Panc1 (cell line): ENCODE measurements around the gene SERAC1. TPM values are rescaled to one million over a fixed set of nuclear protein-coding genes. Genes with fewer than 3 reads are reported as not detected.

Experiments used
- ATAC-seq: fragments of 200-7000 bp; cut with Tn5 transposase; 2 replicates; pipeline ENCODE4 v1.9.1; 2020; ENCODE audit warnings: mild to moderate bottlenecking, moderate library complexity
- BruUV-seq: library from RNA; stranded (reverse); fragments of 400-500 nt; replicated peaks from 2 replicates; lab custom pipeline; 2021; lab: Mats Ljungman, UMichigan
- CTCF ChIA-PET: fragments of 300-600 bp; sonication (Branson Sonifier 250); formaldehyde crosslinking; loops from one replicate; lab custom pipeline; 2022; ENCODE audit warnings: antibody characterized with exemption; lab: Charles Lee
- POLR2A ChIA-PET: fragments of 300-600 bp; sonication (Branson Sonifier 250); formaldehyde crosslinking; loops from one replicate; lab custom pipeline; 2022; ENCODE audit warnings: antibody characterized with exemption; lab: Charles Lee
- DNase-seq: peaks from one replicate; pipeline ENCODE4 v3.0.0-alpha.2; 2010; ENCODE audit warnings: low read depth, low spot score
- H3K27ac ChIP-seq: 2 replicates; pipeline ENCODE4 v1.5.1; 2011; ENCODE audit warnings: mild to moderate bottlenecking, low read length, inconsistent platforms
- H3K27me3 ChIP-seq: fragments of 200-500 bp; sonication (Bioruptor generic); 2 replicates; pipeline ENCODE4 v1.6.0; 2014; ENCODE audit warnings: low read length, inconsistent platforms; ENCODE audit not compliant: control insufficient read depth, insufficient read depth
- H3K36me3 ChIP-seq: fragments of 200-500 bp; sonication (Bioruptor generic); 2 replicates; pipeline ENCODE4 v1.5.1; 2014; ENCODE audit warnings: inconsistent platforms, mild to moderate bottlenecking, low read length, moderate library complexity; ENCODE audit not compliant: control insufficient read depth, insufficient read depth
- H3K4me1 ChIP-seq: 2 replicates; pipeline ENCODE4 v1.5.1; 2011; ENCODE audit warnings: inconsistent platforms, mild to moderate bottlenecking, low read length, moderate library complexity; ENCODE audit not compliant: control insufficient read depth, insufficient read depth
- H3K4me3 ChIP-seq, 2 experiments: 2 replicates each; pipeline ENCODE4 v1.5.1; 2011 to 2012; ENCODE audit warnings: low read depth in 2 of 2, low read length in 2 of 2, mild to moderate bottlenecking in 2 of 2, inconsistent platforms in 1 of 2, moderate library complexity in 1 of 2
- H3K9me3 ChIP-seq: fragments of 200-500 bp; sonication (Bioruptor generic); 2 replicates; pipeline ENCODE4 v1.5.1; 2014; ENCODE audit warnings: low read depth, mild to moderate bottlenecking, inconsistent platforms, low read length, moderate library complexity; ENCODE audit not compliant: control insufficient read depth, insufficient read depth
- CTCF ChIP-seq: fragments of 450-650 bp; IDR thresholded peaks from 2 replicates; pipeline ENCODE4 v1.5.1; 2017; ENCODE audit warnings: mild to moderate bottlenecking
- POLR2AphosphoS5 ChIP-seq: IDR thresholded peaks from 2 replicates; pipeline ENCODE4 v1.6.1; 2012; ENCODE audit warnings: mild to moderate bottlenecking, low read depth, low read length, moderate library complexity
- REST ChIP-seq, 2 experiments: IDR thresholded peaks; 2 replicates each; pipeline ENCODE4 v1.6.1; 2011 to 2012; ENCODE audit warnings: low read depth in 2 of 2, control low read depth in 1 of 2, low read length in 1 of 2, mild to moderate bottlenecking in 1 of 2, moderate library complexity in 1 of 2; ENCODE audit not compliant: insufficient read depth in 1 of 2
- SIN3A ChIP-seq: IDR thresholded peaks from 2 replicates; pipeline ENCODE4 v1.6.1; 2012; ENCODE audit warnings: low read depth, mild to moderate bottlenecking, low read length, moderate library complexity, borderline replicate concordance; ENCODE audit not compliant: insufficient read depth
- TCF7L2 ChIP-seq: IDR thresholded peaks from 2 replicates; pipeline ENCODE4 v1.6.1; 2011; ENCODE audit warnings: mild to moderate bottlenecking, low read depth, low read length, inconsistent platforms
- in situ Hi-C: cut with HindIII; loops from 2 replicates; pipeline ENCODE4 v1.10.0; 2016; ENCODE audit warnings: low sequenced_read_pairs, low pct_unique_long_range_greater_than_20kb
- intact Hi-C: fragments of 100-400 bp; cut with micrococcal nuclease; formaldehyde crosslinking; loops from one replicate; pipeline ENCODE4 v1.10.0; 2022; ENCODE audit not compliant: unreplicated experiment
- total RNA-seq: library from RNA; stranded (reverse); gene quantifications from one replicate; pipeline ENCODE4 v1.2.1, GENCODE V29; 2021; ENCODE audit not compliant: unreplicated experiment

SERAC1 gene
- total RNA-seq, 1 experiment from 2014 or later: 8.2 TPM

GRCh38 chr6:158068893-158069799, 98.9 kb downstream of the SERAC1 start:
- no TSS peak for BruUV-seq
- TF ChIP-seq POLR2AphosphoS5 (no peak), REST (IDR thresholded peaks at IDR 0.05; ENCODE audit: insufficient read depth in 1 of 2, low read depth in 2 of 2, low read length in 1 of 2) (no peak), SIN3A (no peak)
- ChIA-PET POLR2A (no interaction called here), CTCF (interaction anchor here (0.5 kb wide), 1 partner anchor 400 kb away, joined by 10 read pairs; no protein-coding TSS in a partner anchor)
- H3K27me3 ChIP-seq: no peaks in the 10 kb centered on the region
- DNase-seq (no peak), ATAC-seq (peak; percentile 64)
- peaks cover 9% of the 10 kb centered on the region for H3K36me3 ChIP-seq
- H3K4me3 ChIP-seq: no peak overlapping the region
- in situ Hi-C loops: no loop called here
- H3K27ac ChIP-seq: peak overlapping the region; percentile 74
- intact Hi-C loops: loop anchor here (2.0 kb wide), 1 partner anchor 82 kb away; no protein-coding TSS in a partner anchor
- peaks cover 41% of the 10 kb centered on the region for H3K4me1 ChIP-seq
- no peaks in the 10 kb centered on the region for H3K9me3 ChIP-seq

GRCh38 chr6:158068156-158068892, 99.7 kb downstream of the SERAC1 start:
- peak overlapping the region; percentile 74 for H3K27ac ChIP-seq
- no peaks in the 10 kb centered on the region for H3K27me3 ChIP-seq
- peaks cover 8% of the 10 kb centered on the region for H3K36me3 ChIP-seq
- POLR2A ChIA-PET: interaction anchor here (0.6 kb wide), 1 partner anchor 575 kb away, joined by 7 read pairs; no protein-coding TSS in a partner anchor
- BruUV-seq: no TSS peak
- ATAC-seq: peak; percentile 40
- H3K9me3 ChIP-seq: no peaks in the 10 kb centered on the region
- CTCF ChIA-PET: interaction anchor here (0.5 kb wide), 1 partner anchor 399 kb away, joined by 10 read pairs; no protein-coding TSS in a partner anchor
- TF ChIP-seq SIN3A (no peak), CTCF (no peak), REST (IDR thresholded peaks at IDR 0.05; ENCODE audit: insufficient read depth in 1 of 2, low read depth in 2 of 2, low read length in 1 of 2) (no peak), TCF7L2 (no peak), POLR2AphosphoS5 (no peak)
- in situ Hi-C loops: no loop called here
- intact Hi-C loops: loop anchor here (2.0 kb wide), 1 partner anchor 82 kb away; no protein-coding TSS in a partner anchor
- H3K4me3 ChIP-seq: no peak overlapping the region
- peaks cover 41% of the 10 kb centered on the region for H3K4me1 ChIP-seq
- no peak for DNase-seq
